OCI-LY3 (cell line): ENCODE results near the gene MCM8.

Experiments used
- CTCF ChIP-seq: fragments of 200-600, 300-600 bp; sonication (generic); IDR thresholded peaks from 2 replicates; pipeline ENCODE4 v1.5.1; 2014; ENCODE audit warnings: antibody characterized with exemption, low read length, low read depth
- EZH2phosphoT487 ChIP-seq: fragments of 200-600 bp; shearing (Covaris generic); IDR thresholded peaks from 2 replicates; pipeline ENCODE4 v1.6.1; 2018; ENCODE audit warnings: antibody characterized with exemption, mixed run types, low read depth

- TF ChIP-seq CTCF (no peak), EZH2phosphoT487 (no peak)
Measured at GRCh38 chr20:6026051-6026450, 75.6 kb downstream of the MCM8 start.
